ENCODE measurements around the gene PARD3. TPM values are rescaled to one million over a fixed set of nuclear protein-coding genes. Genes with fewer than 3 reads are reported as not detected.

Gene PARD3
- total RNA-seq, 4 donors from 2014 or later = 150 to 172 (median 165) TPM

DNA sequence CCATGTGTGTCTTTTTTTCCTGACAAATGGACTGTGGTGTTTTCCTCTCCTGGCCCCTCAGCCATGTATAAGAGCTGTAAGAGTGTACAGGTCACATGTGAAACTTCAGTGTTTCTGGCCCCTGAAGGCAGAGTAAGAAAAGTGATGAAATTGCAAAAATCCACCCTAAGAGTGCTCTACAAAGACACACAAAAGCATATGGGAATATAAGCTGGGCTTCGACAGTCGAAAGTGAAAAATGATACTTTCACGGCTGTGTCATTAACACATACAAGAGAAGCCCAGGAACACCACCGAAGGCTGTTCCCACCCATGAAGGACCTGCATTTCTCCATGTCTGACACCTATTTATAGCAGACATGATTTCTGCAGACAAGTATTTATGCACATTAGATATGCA is 192.2 kb downstream of the PARD3 start:
- DNase-seq (ENCODE audit: low spot score in 2 of 2) = no peak
- intact Hi-C loops (cut with DNase I; ENCODE audit: low total_unique reads) = no loop called here
- H3K4me3 ChIP-seq (ENCODE audit: low read depth, poor library complexity, severe bottlenecking) = no peak overlapping the region
- TF ChIP-seq CTCF (IDR thresholded peaks at IDR 0.05) (no peak), POLR2A (IDR thresholded peaks at IDR 0.05) (no peak)
- WGBS, 2 donors = 94 to 96% methylated on average over 4 of the region's 4 CpGs

- 73 to 74% methylated on average over 2 of the region's 2 CpGs for WGBS, 2 donors
- H3K4me3 ChIP-seq (ENCODE audit: low read depth, poor library complexity, severe bottlenecking) = no peak overlapping the region
- TF ChIP-seq CTCF (IDR thresholded peaks at IDR 0.05) (no peak), POLR2A (IDR thresholded peaks at IDR 0.05) (no peak)
- intact Hi-C loops (cut with DNase I; ENCODE audit: low total_unique reads) = no loop called here
- no peak for DNase-seq (ENCODE audit: low spot score in 2 of 2)
Measured at GRCh38 chr10:34618611-34619010, 196.5 kb downstream of the PARD3 start.

DNA sequence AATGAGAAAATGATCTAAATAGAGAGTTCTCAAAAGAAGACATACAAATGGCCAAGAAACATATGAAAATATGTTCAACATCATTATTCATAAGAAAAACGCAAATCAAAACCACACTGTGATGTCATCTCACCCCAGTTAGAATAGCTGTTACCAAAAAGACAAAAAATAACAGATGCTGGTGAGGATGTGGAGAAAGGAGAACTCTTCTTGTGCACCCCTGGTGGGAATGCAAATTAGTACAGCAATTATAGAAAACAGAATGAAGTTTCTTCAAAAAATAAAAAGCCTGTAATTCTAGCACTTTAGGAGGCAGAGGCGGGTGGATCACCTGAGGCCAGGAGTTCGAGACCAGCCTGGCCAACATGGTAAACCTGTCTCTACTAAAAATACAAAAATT is 199.3 kb downstream of the PARD3 start:
- no peak overlapping the region for H3K4me3 ChIP-seq (ENCODE audit: low read depth, poor library complexity, severe bottlenecking)
- no peak for DNase-seq (ENCODE audit: low spot score in 2 of 2)
- no peak for TF ChIP-seq CTCF (IDR thresholded peaks at IDR 0.05)
- no peak for TF ChIP-seq POLR2A (IDR thresholded peaks at IDR 0.05)
- WGBS, 2 donors = 86 to 90% methylated on average over 3 of the region's 3 CpGs
- intact Hi-C loops (cut with DNase I; ENCODE audit: low total_unique reads) = no loop called here

- WGBS, 2 donors = 87 to 94% methylated on average over 3 of the region's 3 CpGs
- H3K4me3 ChIP-seq (ENCODE audit: low read depth, poor library complexity, severe bottlenecking) = no peak overlapping the region
- no peak for TF ChIP-seq CTCF (IDR thresholded peaks at IDR 0.05)
- no peak for TF ChIP-seq POLR2A (IDR thresholded peaks at IDR 0.05)
- intact Hi-C loops (cut with DNase I; ENCODE audit: low total_unique reads) = no loop called here
- no peak for DNase-seq (ENCODE audit: low spot score in 2 of 2)
Measured at GRCh38 chr10:34613491-34613890, 201.6 kb downstream of the PARD3 start.

GRCh38 chr10:34612938-34613337 is 202.2 kb downstream of the PARD3 start:
- 86 to 88% methylated on average over 1 of the region's 1 CpG for WGBS, 2 donors

More at GRCh38 chr10:34612938-34613337, 202.2 kb downstream of the PARD3 start:
- intact Hi-C loops (cut with DNase I; ENCODE audit: low total_unique reads) = no loop called here
- no peak for DNase-seq (ENCODE audit: low spot score in 2 of 2)
- no peak overlapping the region for H3K4me3 ChIP-seq (ENCODE audit: low read depth, poor library complexity, severe bottlenecking)
- TF ChIP-seq CTCF (IDR thresholded peaks at IDR 0.05) (no peak), POLR2A (IDR thresholded peaks at IDR 0.05) (no peak)
